Activated CD8-positive, alpha-beta T cell treated with anti-CD3 and anti-CD28 coated beads, Interleukin-2, amount 10 ng/mL, durations not matched to agents 7 days and 5 days (primary cell): ENCODE data around the gene PLCL2. TPM values are rescaled to one million over a fixed set of nuclear protein-coding genes. Genes with fewer than 3 reads are reported as not detected.

Source experiments
- ATAC-seq: fragments of 150-1000 bp; cut with Tn5 transposase; one replicate; pipeline ENCODE4 v1.10.0; 2021; ENCODE audit warnings: moderate library complexity
- CTCF ChIA-PET: fragments of 350-600 bp; sonication (Branson Sonifier 250); formaldehyde crosslinking; loops from one replicate; lab custom pipeline; 2021; ENCODE audit warnings: antibody characterized with exemption; lab: Charles Lee
- POLR2A ChIA-PET: fragments of 350-600 bp; sonication (Branson Sonifier 250); formaldehyde crosslinking; loops from one replicate; lab custom pipeline; 2021; ENCODE audit warnings: antibody characterized with exemption; lab: Charles Lee
- DNase-seq: peaks from one replicate; pipeline ENCODE4 v3.0.0-alpha.2; 2020
- H3K27ac Mint-ChIP-seq: one replicate; pipeline ENCODE4 v1.8.0; 2021; ENCODE audit warnings: mild to moderate bottlenecking, mixed read lengths
- H3K27me3 Mint-ChIP-seq: one replicate; pipeline ENCODE4 v1.8.0; 2021; ENCODE audit warnings: low read depth, mixed read lengths
- H3K36me3 Mint-ChIP-seq: one replicate; pipeline ENCODE4 v1.8.0; 2021; ENCODE audit warnings: low read depth, mixed read lengths
- H3K4me1 Mint-ChIP-seq: one replicate; pipeline ENCODE4 v1.8.0; 2021; ENCODE audit warnings: low read depth, mixed read lengths
- H3K4me3 Mint-ChIP-seq: one replicate; pipeline ENCODE4 v1.8.0; 2021; ENCODE audit warnings: mild to moderate bottlenecking, mixed read lengths
- H3K9me3 Mint-ChIP-seq: one replicate; pipeline ENCODE4 v1.8.0; 2022; ENCODE audit warnings: mixed read lengths; ENCODE audit not compliant: insufficient read depth
- total RNA-seq, 2 experiments: library from RNA; stranded (reverse); gene quantifications; one replicate each; pipeline ENCODE4 v1.2.3, GENCODE V29; 2021

Gene PLCL2
- total RNA-seq, 2 experiments from 2014 or later = 33.9 to 35.8 TPM

DNA sequence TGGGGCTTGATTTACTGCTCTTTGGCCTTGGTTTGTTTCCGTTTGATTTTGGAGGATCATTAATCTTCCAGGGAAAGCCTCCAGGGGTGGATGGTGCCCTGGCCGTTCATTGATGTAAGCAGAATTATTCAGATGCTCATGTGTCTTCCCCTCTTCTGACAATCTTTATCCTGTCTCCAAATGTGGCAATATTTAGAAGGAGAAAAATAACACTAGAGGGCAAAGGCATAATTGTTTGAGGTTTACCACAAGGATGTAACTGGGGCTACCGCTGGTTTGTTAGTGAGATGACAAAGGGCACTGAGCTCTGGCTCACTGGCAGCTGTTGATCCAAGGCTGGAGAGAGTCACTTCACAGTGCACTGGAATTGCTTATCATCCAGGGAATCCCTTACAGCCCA, 18.2 kb upstream of the PLCL2 start:
- ATAC-seq (peak; percentile 76), DNase-seq (peak; percentile 41)
- Mint-ChIP-seq H3K9me3 (no peaks in the 10 kb centered on the region), H3K27ac (no peak overlapping the region), H3K27me3 (peaks cover 10% of the 10 kb centered on the region), H3K4me3 (no peak overlapping the region), H3K36me3 (no peaks in the 10 kb centered on the region), H3K4me1 (peaks cover 13% of the 10 kb centered on the region)
- ChIA-PET CTCF (interaction anchor here (2.0 kb wide), 1 partner anchor 25 kb away, joined by 6 read pairs; no protein-coding TSS in a partner anchor), POLR2A (no interaction called here)

DNA sequence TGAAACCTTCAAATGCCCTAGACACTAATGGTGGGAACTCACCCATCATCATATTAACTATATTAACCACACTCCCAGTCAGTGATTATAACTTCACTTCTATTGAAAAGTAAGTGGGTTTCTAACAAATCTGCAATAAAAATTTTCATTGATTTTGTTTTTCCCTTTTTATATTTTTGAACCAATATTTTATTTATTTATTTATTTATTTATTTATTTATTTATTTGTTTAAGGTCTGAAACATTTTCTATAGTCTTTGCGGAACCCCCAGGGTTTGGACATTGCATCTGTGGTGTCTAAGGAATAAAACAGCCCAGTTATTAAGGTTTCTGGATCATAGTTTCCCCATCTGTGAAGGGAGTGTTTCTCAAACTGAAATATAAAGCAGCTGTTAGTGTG, 16.2 kb upstream of the PLCL2 start:
- Mint-ChIP-seq H3K27me3 (peaks cover 16% of the 10 kb centered on the region), H3K9me3 (no peaks in the 10 kb centered on the region), H3K4me3 (no peak overlapping the region), H3K36me3 (no peaks in the 10 kb centered on the region), H3K27ac (no peak overlapping the region), H3K4me1 (peaks cover 13% of the 10 kb centered on the region)
- ChIA-PET CTCF (interaction anchor here (1.8 to 2.3 kb wide), 2 partner anchors 16 to 40 kb away, joined by 7 read pairs; partner anchors contain the start of gene PLCL2), POLR2A (interaction anchor here (0.6 kb wide), 1 partner anchor 19 kb away, joined by 3 read pairs; no protein-coding TSS in a partner anchor)
- DNase-seq = no peak
- no peak for ATAC-seq

DNA sequence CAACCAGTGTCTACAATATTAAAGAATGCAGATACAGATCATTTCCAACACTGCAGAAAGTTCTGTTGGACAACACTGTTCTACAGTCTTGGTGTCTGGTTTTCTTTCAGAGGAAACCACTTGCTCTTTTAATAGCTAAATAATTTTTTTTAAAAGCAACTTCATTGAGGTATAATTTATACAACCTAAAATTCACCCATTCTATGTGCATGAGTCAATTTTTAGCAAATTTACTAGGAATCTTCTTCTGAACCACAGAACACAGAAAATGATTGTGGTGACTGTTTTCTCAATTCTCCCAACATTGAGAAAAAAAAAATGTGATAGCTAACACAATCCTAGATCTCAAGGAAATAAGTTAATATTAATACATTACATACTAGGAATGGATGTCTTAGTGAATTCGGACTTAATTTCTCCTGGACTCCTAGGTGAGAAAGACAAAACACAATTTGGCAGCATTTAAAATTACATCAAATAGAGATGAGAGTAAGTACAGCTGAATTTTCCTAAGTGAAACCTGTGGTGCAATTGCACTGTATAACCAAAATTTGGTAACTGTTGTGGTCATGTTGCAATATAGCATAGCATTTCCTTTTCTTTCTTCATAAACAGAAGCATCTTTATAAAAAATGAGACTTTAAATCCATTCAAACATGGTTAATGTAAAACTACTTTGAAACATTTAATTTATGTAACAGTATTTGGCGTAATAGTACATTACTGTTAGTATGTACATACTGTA, 15.3 kb upstream of the PLCL2 start:
- Mint-ChIP-seq H3K36me3 (no peaks in the 10 kb centered on the region), H3K9me3 (no peaks in the 10 kb centered on the region), H3K27me3 (peaks cover 16% of the 10 kb centered on the region), H3K4me1 (peaks cover 13% of the 10 kb centered on the region), H3K27ac (no peak overlapping the region), H3K4me3 (no peak overlapping the region)
- ATAC-seq (no peak), DNase-seq (no peak)
- ChIA-PET POLR2A (interaction anchor here (0.6 kb wide), 1 partner anchor 20 kb away, joined by 3 read pairs; no protein-coding TSS in a partner anchor), CTCF (interaction anchor here (0.8 to 2.3 kb wide), 3 partner anchors 12 to 40 kb away, joined by 3 to 7 read pairs (median 7); partner anchors contain the start of gene PLCL2)

DNA sequence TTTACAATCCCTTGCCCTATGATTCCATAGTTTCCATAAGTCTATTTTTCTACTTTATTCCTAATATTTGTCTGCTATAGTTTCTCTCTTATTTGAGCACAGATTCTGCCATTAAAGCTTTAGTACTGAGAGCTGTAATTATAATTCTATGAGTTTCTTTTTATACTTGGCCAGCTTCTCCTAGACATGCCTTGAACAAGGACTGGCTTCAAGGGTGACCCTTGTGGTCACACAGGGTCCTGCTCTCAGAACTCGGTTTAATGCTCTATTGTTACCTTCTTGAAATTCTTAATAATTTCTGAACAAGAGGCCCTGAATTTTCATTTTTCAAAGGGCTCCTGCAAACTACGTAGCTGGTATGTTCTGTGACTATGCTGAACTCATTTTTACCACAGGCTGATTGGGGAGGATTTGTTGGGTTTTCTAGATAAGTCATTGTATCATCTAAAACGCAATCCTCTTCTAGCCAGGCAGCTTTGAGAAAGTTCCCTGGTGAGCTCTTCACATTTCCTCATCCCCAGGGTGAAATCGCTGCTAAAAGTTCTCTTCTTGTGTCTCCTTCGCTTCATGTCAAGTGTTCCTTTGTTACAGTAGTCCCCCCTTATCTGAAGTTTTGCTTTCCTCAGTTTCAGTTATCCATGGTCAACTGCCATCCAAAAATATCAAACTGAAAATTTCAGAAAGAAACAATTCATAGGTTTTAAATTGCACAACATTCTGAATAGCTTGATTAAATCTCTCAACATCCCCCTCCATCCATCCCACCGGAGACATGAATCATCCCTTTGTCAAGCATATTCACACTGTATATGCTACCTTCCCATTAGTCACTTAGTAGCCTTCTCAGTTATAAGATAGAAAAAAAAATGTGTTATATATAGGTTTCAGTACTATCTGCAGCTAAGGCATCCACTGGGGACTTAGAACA, 12.6 kb upstream of the PLCL2 start:
- H3K4me1 Mint-ChIP-seq = peaks cover 4% of the 10 kb centered on the region
- POLR2A ChIA-PET = interaction anchor here (0.6 to 1.2 kb wide), 4 partner anchors 13 to 262 kb away, joined by 3 read pairs; partner anchors contain the start of gene PLCL2

DNA sequence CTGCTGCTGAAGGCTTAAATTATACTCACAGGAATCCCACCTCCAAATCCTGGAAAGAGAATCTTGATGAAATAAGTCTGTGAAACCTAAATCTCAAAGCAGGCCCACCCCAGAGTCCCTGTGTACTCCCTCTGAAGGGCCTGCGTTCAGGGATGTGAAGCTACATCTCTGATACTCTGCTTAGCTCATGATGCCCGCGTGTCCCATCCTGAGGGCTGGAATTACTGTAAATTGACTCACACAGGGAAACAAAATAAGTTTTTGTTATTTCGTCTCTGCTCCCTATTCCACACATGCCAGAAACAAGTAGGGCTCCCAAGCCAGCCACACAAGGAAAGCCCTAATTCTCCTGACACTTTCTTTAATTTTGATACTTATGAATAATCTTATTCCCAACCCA, 10.9 kb upstream of the PLCL2 start:
- ATAC-seq (no peak), DNase-seq (no peak)
- ChIA-PET CTCF (interaction anchor here (1.0 kb wide), 1 partner anchor 25 kb away, joined by 3 read pairs; no protein-coding TSS in a partner anchor), POLR2A (no interaction called here)
- Mint-ChIP-seq H3K36me3 (no peaks in the 10 kb centered on the region), H3K4me3 (no peak overlapping the region), H3K4me1 (peaks cover 2% of the 10 kb centered on the region), H3K27ac (no peak overlapping the region), H3K27me3 (peaks cover 10% of the 10 kb centered on the region), H3K9me3 (no peaks in the 10 kb centered on the region)

More for the DNA sequence above, 12.6 kb upstream of the PLCL2 start:
- no peak for ATAC-seq
- Mint-ChIP-seq H3K36me3 (no peaks in the 10 kb centered on the region), H3K4me3 (no peak overlapping the region), H3K27ac (no peak overlapping the region), H3K27me3 (peaks cover 16% of the 10 kb centered on the region), H3K9me3 (no peaks in the 10 kb centered on the region)
- DNase-seq = no peak
- CTCF ChIA-PET = interaction anchor here (3.0 kb wide), 1 partner anchor 12 kb away, joined by 14 read pairs; the partner anchor contains the start of gene PLCL2

DNA sequence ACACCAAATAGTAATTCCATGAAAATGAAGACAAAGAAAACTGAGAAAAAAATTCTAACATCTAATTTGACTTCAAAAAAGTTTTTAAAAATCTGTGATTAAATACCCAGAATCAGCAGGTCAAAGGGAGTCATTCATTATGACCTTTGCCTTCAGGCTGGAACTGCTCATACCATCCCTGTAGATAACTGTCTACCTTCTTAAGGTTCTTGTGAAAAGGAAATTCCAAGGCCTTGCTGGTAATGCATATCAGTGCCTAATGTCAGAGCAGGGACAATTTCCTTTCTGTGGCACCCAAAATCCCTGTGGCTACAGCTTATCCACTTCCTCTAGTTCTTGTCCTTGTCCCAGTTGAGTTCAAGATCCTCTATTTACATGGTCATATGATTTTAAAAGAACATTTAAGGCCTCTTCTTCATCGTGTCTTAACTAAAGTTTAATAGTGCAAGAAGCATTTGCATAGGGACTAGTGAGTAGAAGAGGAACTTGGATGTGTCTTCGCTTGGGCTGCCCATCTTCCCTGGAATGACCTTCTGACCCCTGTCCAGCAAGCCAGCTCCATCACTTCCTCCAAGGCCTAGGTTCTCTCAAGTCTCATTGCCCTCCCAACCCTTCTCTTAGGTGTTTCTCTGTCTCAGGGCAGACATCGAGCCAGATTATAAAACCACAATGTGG, 8.7 kb upstream of the PLCL2 start:
- Mint-ChIP-seq H3K36me3 (no peaks in the 10 kb centered on the region), H3K27me3 (peaks cover 16% of the 10 kb centered on the region), H3K27ac (no peak overlapping the region), H3K4me3 (no peak overlapping the region), H3K9me3 (no peaks in the 10 kb centered on the region), H3K4me1 (peaks cover 2% of the 10 kb centered on the region)
- POLR2A ChIA-PET = no interaction called here
- CTCF ChIA-PET = interaction anchor here (0.7 kb wide), 1 partner anchor 23 kb away, joined by 3 read pairs; no protein-coding TSS in a partner anchor
- ATAC-seq = no peak
- no peak for DNase-seq

DNA sequence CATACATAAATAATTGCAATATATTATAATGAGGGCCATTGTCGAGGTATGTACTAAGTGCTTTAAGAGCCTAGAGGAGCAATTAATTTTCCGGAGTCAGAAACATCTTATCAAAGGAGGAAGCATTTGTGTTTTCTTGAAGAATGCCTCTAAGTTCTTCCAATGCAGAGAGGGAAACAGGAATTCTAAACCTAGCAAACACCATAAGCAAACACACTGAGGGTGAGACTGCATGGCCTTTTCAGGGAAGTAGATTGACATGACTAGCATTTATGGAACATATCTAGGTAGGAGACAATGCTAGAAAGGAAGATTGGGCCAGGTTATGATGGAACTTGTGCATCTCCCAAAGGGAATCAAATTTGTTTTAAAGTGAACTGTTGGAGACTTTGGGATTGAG, 7.2 kb upstream of the PLCL2 start:
- H3K4me3 Mint-ChIP-seq = no peak overlapping the region
- peaks cover 13% of the 10 kb centered on the region for H3K27me3 Mint-ChIP-seq
- ChIA-PET POLR2A (no interaction called here), CTCF (no interaction called here)
- H3K36me3 Mint-ChIP-seq = no peaks in the 10 kb centered on the region
- no peaks in the 10 kb centered on the region for H3K9me3 Mint-ChIP-seq
- H3K4me1 Mint-ChIP-seq = peaks cover 2% of the 10 kb centered on the region
- DNase-seq (no peak), ATAC-seq (no peak)
- no peak overlapping the region for H3K27ac Mint-ChIP-seq

DNA sequence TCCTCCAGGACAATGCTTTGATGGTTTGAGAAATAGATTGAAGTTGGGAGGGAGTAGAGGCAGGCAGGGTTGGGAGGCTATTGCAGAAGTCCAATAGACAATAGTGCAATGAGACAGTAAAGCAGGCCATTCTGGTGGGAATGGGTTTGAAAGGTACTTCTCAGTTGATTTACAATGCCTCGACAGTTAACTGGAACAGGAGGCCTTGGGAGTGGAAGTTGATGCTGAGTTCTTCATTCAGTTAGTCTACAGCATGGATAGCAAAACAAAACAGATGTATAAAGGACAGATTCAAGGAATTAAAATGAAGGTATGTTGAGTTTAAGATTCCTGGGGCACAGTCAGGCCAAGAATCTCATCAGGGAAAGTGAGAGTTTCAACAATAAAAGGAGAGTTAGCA, 6.8 kb upstream of the PLCL2 start:
- peaks cover 11% of the 10 kb centered on the region for H3K27me3 Mint-ChIP-seq
- CTCF ChIA-PET = no interaction called here
- H3K9me3 Mint-ChIP-seq = no peaks in the 10 kb centered on the region
- no peaks in the 10 kb centered on the region for H3K36me3 Mint-ChIP-seq
- ATAC-seq (no peak), DNase-seq (no peak)
- H3K4me3 Mint-ChIP-seq = no peak overlapping the region
- POLR2A ChIA-PET = no interaction called here
- H3K4me1 Mint-ChIP-seq = peaks cover 2% of the 10 kb centered on the region
- no peak overlapping the region for H3K27ac Mint-ChIP-seq

DNA sequence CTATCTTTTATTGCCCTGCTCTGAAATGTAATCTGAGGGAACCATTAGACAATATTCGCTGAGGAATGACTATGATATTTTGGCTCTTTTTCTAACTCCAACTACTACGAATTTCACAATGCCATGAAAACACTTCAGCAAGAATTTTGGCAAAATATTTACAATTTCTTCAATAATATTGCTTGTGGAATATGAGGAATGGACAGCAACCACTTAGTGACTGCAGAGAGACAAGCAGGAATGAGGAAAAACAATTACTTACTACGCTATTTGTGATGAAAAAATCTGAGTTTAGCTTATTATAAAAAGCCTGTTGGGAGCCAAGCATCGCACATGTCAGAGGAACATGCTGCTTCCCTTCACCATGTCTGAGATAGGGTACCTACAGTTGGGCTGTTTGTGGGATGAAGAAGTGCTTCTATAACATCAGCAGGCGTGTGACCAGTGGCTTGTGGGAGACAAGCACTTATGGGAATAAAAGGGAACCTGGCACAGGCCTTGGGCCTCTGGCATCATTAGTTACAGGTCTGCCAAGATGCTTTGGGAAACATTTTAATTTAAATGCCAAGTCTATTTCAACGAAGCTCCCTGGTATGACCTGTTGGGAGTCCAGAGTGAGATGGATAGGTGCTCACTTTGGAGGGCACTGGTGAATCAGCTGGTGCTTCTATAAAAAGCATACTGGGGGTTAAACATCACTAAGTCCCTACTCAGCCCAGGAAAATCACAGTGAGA, 2.7 kb upstream of the PLCL2 start:
- Mint-ChIP-seq H3K36me3 (peaks cover 17% of the 10 kb centered on the region), H3K4me1 (peaks cover 11% of the 10 kb centered on the region), H3K9me3 (no peaks in the 10 kb centered on the region), H3K27me3 (peaks cover 8% of the 10 kb centered on the region), H3K27ac (no peak overlapping the region), H3K4me3 (peak overlapping the region; percentile 1)
- ATAC-seq (no peak), DNase-seq (no peak)
- POLR2A ChIA-PET = interaction anchor here (0.6 kb wide), 1 partner anchor 267 kb away, joined by 3 read pairs; no protein-coding TSS in a partner anchor
- CTCF ChIA-PET = interaction anchor here (0.7 to 1.3 kb wide), 2 partner anchors 13 to 285 kb away, joined by 3 read pairs; no protein-coding TSS in a partner anchor

DNA sequence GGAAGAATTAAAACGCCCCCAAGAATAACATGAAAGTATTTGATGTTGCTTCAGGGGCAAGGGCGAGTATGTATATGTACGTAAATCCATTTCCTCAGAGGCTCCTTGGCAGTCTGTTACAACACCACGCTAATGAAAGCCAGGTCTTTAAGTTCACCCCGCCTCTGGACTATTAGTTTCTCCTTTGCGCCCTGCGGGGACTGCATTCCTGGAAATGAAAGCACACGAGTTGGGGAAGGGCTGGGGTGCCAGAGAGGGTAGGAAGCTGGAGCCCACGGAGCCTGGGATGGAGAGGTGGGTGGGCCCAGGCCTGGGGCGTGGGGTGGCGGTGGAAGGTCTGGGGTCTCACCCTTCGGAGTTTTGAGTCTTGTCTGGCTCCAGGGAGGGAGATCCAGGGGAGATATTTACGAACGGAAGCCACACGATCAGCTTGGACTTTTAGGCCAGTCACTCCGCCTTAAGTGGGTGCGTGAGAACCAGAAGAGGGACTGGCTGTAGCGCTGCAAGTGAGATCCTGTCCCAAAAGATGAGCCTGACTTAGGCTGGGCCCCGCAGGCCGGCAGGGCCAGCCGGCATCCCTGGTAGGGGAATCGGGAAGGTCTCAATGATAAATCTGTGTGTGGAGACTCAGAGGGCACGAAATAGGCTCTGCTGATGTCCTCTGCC, 1.6 kb upstream of the PLCL2 start:
- H3K36me3 Mint-ChIP-seq = peaks cover 17% of the 10 kb centered on the region
- H3K9me3 Mint-ChIP-seq = no peaks in the 10 kb centered on the region
- ATAC-seq (no peak), DNase-seq (no peak)
- peaks cover 8% of the 10 kb centered on the region for H3K27me3 Mint-ChIP-seq
- H3K4me3 Mint-ChIP-seq = peak overlapping the region; percentile 68
- H3K27ac Mint-ChIP-seq = peak overlapping the region; percentile 69
- peaks cover 21% of the 10 kb centered on the region for H3K4me1 Mint-ChIP-seq
- CTCF ChIA-PET = interaction anchor here (1.0 to 4.4 kb wide), 12 partner anchors 11 to 349 kb away, joined by 3 to 41 read pairs (median 6); no protein-coding TSS in a partner anchor
- POLR2A ChIA-PET = interaction anchor here (0.6 to 4.4 kb wide), 5 partner anchors 18 to 846 kb away, joined by 3 to 34 read pairs (median 3); no protein-coding TSS in a partner anchor
